Measurements from ENCODE around the gene HEPACAM2.
A peak's percentile ranks its signal among the peaks of the same experiment; 100 is the strongest.

The HEPACAM2 gene

DNA sequence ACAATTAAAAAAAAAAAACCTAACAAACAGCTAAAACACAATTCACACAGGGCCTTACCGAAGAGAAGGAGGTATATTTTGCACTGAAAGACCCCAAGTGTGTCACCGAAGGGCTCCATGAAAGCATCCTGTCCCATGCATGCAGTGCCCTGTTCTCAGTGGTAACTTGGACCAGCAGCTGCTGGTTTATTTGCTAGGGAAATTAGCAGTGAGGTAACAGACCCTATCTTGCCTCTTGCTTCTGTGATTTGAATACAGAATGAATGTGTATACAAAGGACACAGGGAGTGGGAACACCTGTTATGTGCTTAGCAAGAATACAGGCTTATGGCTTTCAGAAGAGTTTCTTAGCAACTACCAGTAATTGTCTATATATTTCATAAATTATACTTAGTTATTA lies at the start of gene HEPACAM2:
Gene HEPACAM2, minus strand, starts transcription at position 160 of the 400 bp plus-strand sequence.
- DNase-seq = no peak

DNA sequence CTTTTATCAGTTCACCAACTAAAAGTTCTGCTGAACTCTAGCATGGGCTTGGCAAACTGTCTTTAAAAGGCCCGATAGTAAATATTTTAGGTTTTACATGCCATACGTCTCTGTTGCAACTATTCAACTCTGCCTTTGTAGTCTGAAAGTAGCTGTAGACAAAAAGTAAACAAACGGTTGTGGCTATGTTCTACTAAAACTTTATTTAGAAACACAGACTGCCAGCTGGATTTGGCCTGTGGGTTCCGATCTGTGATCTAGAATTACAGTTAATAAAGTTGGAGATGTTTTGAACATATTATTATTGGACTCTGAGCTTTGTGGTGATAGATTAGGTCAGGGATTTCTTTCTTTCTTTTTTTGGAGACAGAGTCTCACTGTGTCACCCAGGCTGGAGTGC lies 39.0 kb upstream of the HEPACAM2 start:
- DNase-seq = no peak

DNA sequence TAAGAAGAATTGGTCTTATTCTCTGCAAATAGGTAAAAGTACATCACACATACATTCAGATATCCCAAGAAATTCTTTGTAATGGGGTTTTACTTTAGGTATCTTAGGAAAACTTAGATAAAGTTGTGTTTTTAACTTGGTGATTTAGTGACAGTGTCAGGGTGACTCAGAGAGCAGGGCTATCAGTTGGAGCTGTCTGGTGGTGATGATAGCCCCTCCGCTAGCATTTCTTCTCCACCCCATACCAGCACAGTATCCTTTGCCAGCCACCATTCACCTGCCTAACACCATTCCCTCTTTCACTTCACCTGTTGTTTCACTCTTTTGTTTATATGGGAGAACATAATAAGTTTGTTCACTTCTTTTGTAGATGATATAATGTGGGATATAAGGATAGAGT lies 36.3 kb upstream of the HEPACAM2 start:
- DNase-seq = no peak

DNA sequence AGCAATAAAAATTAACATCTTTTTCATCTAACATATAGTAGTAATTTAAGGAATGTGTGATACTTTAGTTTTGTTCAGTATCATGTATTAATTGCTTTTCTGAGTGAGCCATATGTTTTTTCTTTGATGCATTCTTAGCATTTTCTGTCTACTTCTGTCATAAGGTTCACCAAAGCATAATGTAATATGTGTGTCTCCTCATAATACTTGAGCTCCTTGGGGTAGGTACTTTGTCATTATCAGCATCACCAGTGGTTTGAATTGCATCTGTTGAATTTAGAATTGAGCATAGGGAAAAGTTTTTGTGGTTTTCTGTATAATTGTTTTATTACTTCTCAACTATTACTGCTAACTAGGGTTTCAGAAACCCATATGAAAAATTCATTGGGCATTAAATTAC lies 32.4 kb upstream of the HEPACAM2 start:
- no peak for DNase-seq

DNA sequence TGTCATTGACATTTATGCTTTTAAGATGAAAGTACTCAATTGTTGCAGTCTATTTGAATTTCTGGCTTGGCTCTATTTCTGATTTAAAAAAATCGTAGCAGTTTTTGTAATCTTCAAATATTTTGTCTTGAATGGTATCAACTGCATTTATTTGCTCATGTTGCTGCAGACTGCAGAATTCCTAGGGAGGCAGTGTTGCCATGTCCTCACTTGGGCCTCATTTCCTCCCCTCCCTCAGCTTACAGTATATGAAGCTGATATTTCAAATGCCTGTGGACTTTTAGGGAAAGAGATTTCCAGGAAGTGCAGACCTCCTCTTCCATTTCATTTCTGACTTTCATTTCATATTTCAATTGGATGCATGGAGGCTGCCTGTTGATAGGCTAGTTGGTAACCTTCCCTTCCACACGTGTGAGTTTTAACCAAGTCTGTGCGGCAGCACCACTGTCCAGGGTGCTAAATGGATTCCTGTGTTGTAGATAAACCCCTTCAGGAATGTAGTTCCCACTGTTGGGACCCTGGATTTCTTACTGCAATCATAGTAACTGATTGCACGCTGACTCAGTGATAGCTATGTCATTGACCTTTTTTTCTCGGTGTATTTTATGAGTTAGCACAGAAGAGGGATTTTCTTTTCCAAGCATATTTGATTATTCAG lies 23.4 kb upstream of the HEPACAM2 start:
- DNase-seq = no peak

DNA sequence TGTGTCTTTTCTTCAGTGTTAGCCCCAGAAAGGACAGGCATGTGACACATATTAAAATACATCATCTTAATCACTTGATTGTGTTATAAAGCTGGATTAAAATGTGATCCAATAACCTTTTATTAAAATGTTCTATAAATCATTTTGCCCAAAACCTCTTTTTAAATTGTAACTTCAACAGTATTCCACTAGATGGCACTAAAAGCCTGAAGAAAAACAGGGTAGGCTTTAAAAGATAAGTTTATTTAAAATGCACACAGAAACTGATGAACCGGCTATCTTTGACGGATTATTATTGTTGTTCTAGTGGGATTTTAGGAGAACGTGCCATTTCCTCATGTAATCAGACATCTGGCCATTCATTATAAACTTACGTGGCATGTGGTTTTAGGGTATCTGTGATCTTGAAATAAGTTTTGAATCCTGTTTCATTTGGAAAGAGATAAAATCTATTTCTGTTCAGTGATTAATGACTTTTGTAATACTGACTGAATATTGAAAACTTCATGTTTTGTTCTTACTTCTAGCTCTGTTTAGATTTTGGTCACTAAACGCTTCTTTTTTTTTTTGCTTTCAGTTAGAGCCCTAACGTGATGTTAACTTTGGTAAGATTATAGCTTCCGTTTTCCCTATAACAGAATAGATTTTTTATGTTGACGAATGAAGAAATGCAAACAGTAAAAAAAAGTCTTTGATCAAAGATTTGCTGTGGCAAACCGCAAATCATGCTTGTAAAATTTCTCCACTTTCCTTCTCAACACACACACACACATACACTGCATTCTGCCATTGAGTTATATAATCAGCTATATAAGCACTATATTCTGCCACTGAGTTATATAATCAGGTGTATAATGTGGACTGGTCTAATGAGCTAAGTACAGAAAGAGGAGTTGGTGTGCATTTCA lies 19.5 kb upstream of the HEPACAM2 start:
- DNase-seq = peak in 1 of 2 donors; percentile 45

DNA sequence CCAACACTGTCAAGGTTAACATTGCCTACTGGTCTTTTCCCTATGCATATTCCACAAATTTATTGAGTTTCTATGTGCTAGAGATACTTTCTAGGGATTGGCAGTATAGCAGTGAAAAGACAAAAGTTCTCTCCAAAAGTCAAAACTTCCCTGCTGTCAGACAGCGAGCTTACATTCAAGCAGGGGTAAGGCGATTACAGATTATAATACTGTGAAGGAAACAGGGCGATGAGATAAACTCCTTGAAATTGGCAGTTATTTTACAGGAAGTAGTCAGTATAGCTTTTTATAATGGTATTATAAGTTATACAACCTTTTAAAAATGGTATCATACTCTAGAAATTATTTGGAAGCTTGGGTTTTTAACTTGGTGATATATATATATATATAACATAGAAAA lies 15.8 kb upstream of the HEPACAM2 start:
- DNase-seq = no peak

DNA sequence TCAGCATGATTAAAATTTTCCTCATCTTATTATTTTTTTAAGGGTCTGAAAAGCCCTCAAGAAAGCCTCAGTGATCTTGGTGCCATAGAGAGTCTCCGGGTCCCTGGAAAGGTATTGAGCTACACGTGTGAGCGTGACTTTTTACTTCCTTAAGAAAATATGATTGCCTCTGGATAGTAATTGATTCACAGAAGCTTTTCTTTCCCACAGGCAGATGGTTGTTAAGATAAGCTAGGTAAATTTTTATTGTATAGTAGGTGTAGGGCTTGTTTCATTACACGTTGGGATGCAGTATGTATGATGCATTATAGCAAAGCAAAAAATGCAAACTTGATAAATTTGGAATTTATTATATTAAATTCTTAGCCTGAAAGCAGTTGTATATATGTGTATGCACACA lies 13.6 kb upstream of the HEPACAM2 start:
- no peak for DNase-seq

DNA sequence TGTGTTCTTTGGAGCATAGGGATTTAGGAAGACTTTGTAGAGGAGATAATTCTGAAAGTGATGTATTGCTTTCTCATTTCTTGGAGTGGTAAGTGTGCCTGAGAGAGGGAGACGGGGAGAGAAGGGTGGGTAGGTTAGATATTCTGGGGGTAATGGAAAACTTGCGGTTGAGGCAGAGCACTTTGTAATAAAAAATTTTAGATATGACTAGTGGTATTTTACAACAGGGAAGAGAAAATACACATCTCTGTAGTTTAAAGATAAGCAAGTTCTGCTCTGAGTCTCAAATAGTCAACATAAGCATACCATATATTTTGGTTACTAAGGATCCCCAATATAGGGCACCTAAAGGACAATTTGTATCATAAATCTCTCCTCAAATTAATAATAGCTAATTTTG lies 12.5 kb upstream of the HEPACAM2 start:
- no peak for DNase-seq

DNA sequence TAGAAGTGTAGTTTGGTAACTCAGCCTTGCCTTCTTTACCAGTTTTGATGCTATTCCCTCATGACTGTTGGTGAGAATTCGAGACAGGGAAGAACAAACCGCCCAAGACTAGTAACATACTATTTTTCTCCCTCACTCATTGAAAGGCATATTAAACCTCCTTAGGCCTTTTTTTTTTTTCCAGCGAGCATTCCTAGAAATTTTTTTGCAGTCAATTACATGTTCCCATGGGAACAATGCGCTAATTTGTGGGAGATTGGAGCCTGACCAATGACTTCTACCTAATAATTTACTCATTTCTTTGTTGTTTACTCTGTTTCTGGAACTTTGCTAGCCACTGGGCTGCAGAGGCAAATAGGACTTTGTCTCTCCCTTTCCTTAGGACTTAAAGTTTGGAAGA lies 11.9 kb upstream of the HEPACAM2 start:
- DNase-seq = no peak

DNA sequence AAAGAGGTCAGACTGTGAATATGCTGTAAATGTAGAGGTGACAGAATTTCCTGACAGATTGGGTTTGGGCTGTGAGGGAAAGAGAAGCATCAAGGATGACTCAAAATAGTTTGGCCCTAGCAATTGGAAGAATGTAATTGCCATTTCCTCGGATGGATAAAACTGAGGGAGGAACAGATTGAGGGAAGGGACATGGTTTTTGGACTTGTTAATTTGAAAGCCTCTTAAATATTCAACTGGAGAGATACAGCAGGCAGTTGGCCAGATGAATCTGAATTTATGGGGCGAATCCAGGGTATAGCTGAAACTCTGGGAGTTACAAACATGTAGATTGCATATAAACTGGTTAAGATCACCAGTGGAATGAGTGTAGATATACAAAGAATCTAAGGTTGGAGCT lies 9.3 kb upstream of the HEPACAM2 start:
- DNase-seq = no peak

DNA sequence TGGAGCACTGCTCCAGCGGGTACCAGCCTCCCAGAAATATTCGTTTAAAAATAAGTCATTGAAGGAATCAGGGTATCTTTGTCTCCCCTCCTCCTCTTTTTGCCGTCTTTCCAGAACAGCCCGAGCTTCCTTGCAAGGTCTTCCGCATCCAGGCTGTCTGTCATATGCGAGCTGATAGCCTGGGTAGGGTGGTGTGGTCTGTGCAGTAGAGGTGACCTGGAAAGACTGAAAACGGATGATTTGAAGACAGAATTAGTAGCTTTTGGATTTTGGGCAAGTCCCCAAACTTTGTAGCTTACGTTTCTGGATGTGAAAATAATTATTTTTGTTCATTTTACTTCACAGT lies 6.4 kb upstream of the HEPACAM2 start:
- no peak for DNase-seq

DNA sequence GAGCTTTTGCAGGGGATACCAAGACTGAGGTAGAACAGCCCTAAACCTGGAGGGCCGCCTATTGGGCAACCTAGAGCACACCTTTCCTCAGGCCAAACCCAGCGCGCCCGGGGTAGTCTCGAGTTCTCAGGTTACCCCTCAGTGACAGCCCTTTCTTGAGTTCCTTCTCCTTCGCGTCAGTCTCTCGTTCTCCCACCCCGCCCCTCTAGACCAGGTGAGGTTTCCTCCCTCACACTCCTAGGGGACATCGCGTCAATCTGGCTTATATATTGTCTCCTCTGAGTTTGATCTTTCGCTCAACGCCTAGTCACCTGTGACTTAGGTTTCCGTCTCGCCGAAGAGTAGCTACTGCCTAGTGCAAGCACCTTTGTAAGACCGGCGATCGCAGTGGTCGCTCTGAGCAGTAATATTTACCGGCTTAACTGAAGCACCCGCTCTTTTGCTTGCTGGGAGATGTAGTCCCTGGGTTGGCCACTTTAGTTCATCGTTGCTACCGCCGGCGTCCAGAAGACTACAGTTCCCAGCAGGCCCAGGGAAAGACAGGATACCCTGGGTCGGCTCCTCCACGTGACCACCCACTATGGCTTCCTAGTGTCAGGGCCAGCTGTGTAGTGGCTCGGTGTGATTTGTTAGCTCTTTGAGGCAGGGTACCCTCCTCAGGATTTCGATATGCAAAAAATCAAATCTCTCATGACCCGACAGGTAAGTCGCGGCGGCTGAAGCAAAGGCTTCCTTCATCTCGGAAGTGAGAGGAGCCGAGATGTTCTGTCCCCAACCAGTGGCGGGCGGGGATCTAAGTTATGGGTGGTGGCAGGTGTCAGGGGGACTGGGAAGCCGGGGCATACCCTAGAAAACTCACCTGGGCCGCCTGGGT lies 5.8 kb upstream of the HEPACAM2 start, which contains the start of gene VPS50:
Gene VPS50, plus strand, starts transcription at position 568 of the 874 bp plus-strand sequence. Its CDS starts 102 bp downstream, at position 670.
- peak; percentile 95 to 98 for DNase-seq

DNA sequence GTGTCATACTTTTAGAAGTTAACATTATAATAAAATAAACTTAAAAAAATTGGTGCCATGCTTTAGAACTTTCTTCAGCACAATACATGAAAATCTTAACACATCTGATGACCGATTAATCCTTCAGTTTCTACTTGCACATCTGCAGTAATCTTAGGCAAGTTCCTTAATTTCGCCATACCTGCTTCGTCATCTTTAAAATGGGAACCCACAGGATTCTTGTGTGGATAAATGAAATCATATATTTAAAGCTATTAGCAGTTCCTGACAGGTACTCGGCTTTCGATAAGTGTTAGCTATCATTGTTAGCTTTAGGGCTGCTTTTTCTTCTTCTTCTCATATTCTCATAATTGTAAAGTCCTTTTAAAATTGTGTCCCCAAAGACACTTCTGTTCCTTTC lies 5.0 kb upstream of the HEPACAM2 start:
- DNase-seq = no peak

DNA sequence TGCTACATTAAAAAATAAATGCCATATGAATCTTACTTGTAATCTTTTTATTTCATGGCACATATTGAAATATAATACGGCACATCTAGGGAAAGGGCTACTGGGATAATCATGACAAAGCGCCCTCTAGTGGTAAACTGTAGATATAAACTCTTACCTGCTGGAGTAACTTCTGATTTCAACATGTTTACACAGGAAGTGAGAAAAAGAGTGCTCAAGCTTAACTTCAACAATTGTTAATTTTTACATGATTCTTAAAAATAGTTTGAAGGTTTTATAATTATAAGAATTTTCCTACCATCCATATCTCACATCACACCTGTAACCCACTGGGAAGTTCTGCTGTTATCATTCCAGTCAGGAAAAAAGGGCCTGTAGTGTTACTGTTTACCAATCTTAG lies 2.0 kb upstream of the HEPACAM2 start:
- DNase-seq = peak; percentile 4 to 79

DNA sequence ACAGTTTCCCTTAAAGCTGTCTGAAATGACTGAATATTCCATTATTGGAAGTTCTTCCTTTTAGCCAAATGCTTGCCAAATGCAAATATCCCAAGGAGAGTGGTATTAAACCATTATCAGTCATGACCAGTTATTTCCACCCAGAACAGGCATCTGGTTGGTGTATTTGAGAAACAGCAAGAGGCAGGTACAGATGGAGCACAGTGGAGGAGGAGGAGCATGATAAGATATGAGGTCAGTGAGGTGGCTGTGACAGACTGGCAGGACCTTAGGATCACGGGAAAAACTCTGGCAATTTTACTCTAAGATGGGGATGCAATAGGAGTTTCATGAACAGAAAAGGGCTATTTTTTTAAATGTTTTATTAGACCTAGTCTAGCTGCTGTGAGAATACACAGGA lies 6.4 kb downstream of the HEPACAM2 start:
- DNase-seq = no peak

DNA sequence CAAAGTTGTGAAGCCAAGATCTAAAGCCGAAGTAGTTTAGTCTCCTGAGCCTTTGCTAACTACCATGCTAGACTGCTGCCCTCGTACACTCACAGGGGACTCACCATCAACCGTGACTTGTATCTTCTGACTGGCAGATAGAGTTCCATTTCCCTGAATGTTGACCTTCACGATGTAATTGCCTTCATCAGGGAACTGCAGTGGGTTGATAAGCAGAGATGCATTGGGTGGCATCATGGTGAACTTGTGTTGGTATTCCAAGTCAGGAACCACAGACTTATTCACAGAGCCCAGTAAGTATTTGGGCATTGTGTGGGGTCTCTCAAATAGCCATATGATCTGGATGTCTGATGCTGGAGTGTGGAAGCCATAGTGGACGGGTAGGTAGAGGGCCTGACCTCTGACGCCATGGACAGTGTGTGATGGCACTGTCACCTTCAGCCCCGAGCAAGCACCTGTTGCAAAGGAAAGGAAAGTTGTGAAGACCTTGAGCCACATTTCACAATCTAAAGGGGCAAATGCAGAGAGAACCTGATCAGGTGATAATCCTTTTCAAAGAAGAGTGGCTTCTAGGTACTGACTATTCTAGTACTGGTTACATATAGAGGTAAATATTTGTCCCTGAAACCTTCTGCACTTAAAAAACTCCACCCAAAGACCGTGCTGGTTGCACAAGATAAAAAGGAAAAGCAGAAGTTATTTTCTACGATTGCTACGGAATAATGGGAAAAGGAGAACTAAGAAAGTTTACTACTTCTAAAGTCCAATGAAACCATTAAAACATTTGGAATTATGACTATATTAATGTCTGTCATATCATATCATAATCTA lies 7.1 kb downstream of the HEPACAM2 start:
- no peak for DNase-seq

DNA sequence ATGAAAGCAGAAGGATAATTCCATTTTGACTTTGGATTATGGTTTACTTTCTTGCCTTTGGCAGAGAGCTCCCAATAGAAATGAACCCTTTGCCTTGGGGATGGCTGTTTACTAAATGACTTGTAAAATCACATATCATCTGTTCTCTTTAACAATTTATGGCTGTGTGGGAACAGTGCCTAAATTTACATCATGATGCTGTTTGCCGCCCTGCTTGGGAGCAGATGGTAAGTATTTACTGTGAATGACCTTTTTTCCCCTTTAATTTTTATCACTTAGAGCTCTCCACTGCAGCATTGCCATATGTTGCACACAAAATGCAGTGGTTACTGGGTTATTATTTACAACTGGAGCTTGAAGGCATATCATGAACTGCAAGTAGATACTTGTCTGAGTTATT lies 13.4 kb downstream of the HEPACAM2 start:
- DNase-seq = no peak

DNA sequence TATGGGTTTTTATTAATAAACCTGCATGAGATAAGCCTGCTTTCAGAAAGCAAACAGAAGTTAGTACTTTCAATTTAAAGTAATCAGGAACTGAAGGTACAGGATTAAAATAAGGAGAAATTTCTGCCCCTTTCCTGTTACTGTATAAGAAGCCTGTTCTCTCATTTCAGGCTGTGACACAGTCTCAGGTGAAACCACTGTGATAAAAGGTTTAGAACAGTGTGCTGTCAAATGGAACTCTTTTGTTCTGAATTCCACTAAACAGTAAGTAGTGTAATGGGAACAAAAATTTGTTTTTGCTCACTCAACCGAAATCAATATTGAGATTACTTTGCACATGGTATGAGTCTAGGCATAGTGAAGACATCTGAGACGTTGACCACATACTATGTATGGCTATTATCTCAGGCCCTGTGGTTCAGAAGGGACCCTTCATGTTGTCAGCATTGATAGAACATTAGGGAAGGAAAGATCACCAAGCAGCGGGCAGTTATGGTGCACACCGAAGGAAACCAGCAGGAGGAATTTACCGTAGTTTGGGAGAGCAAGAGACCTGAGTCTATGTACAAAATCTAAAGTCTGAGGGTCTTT lies 14.9 kb downstream of the HEPACAM2 start:
- DNase-seq = no peak

DNA sequence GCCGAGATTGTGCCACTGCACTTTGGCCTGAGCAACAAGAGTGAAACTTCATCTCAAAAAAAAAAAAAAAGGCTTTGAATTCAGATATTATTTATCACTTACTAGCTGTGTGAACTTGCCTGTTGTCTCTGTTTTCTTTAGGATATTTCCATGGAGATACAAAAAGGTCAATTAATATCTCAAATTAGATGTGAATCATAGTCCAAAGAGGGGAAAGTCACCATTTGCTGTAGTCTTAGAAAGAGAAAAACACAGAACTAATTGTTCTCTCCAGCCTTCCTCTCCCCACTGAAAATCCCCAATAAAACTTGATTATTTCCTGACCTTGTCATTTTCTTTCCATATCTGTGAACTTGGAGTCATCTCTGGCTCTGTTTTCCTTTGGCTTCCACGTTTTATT lies 21.2 kb downstream of the HEPACAM2 start:
- DNase-seq = no peak

DNA sequence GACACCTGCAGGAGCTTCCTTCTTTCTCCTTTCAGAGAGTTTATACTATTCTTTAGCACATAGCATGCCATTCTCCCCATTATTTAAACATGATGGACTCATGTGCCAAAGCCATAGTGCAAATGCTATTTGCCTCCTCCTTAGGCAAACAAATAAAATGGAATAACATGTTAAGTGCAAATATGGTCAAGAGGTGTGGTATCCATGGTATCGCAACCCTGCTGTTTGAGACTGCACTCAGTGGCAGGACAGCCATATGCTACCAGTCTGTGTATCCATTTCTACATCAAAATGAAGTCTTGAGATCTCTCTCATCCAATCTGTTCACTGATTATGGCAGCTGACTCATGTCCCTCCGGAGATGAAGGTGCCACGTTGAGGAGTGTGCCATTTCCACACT lies 22.8 kb downstream of the HEPACAM2 start:
- DNase-seq = no peak

All from CD4-positive, alpha-beta T cell treated with Interleukin-1 beta for 1 hour (primary cell).